ENCODE measurements around the gene TMEM258.

TMEM258 gene

GRCh38 chr11:61811831-61812230 is 19.4 kb upstream of the TMEM258 start:
- H3K36me3 ChIP-seq (ENCODE audit: control insufficient read depth in 2 of 2, insufficient read depth in 2 of 2, low read length in 2 of 2): no peaks in the 10 kb centered on the region
- H3K27me3 ChIP-seq (ENCODE audit: control insufficient read depth in 2 of 2, insufficient read depth in 2 of 2, low read length in 2 of 2): peaks cover 0 to 7% of the 10 kb centered on the region in 2 donors
- peaks cover 13 to 15% of the 10 kb centered on the region in 2 donors for H3K4me1 ChIP-seq (ENCODE audit: control insufficient read depth in 2 of 2, insufficient read depth in 2 of 2, low read length in 2 of 2)
- no peak overlapping the region for H3K27ac ChIP-seq (ENCODE audit: low read depth in 2 of 2, low read length in 2 of 2)
- H3K9ac ChIP-seq (ENCODE audit: low read depth in 1 of 2, low read length in 2 of 2): no peak overlapping the region
- no peak overlapping the region for H3K4me3 ChIP-seq (ENCODE audit: low read length in 2 of 2)
- H3K9me3 ChIP-seq (ENCODE audit: control insufficient read depth in 2 of 2, low read length in 2 of 2): no peaks in the 10 kb centered on the region

GRCh38 chr11:61810671-61811175 is 18.3 kb upstream of the TMEM258 start:
- no peak overlapping the region for H3K4me3 ChIP-seq (ENCODE audit: low read length in 2 of 2)
- H3K9me3 ChIP-seq (ENCODE audit: control insufficient read depth in 2 of 2, low read length in 2 of 2): no peaks in the 10 kb centered on the region
- H3K4me1 ChIP-seq (ENCODE audit: control insufficient read depth in 2 of 2, insufficient read depth in 2 of 2, low read length in 2 of 2): peaks cover 6 to 13% of the 10 kb centered on the region in 2 donors
- H3K27me3 ChIP-seq (ENCODE audit: control insufficient read depth in 2 of 2, insufficient read depth in 2 of 2, low read length in 2 of 2): no peaks in the 10 kb centered on the region
- peaks cover 0 to 3% of the 10 kb centered on the region in 2 donors for H3K36me3 ChIP-seq (ENCODE audit: control insufficient read depth in 2 of 2, insufficient read depth in 2 of 2, low read length in 2 of 2)
- no peak overlapping the region for H3K27ac ChIP-seq (ENCODE audit: low read depth in 2 of 2, low read length in 2 of 2)
- no peak overlapping the region for H3K9ac ChIP-seq (ENCODE audit: low read depth in 1 of 2, low read length in 2 of 2)

- Histone ChIP-seq H3K4me1 (ENCODE audit: control insufficient read depth in 2 of 2, insufficient read depth in 2 of 2, low read length in 2 of 2) (no peaks in the 10 kb centered on the region), H3K4me3 (ENCODE audit: low read length in 2 of 2) (no peak overlapping the region), H3K9ac (ENCODE audit: low read depth in 1 of 2, low read length in 2 of 2) (no peak overlapping the region), H3K36me3 (ENCODE audit: control insufficient read depth in 2 of 2, insufficient read depth in 2 of 2, low read length in 2 of 2) (peaks cover 0 to 11% of the 10 kb centered on the region in 2 donors), H3K27me3 (ENCODE audit: control insufficient read depth in 2 of 2, insufficient read depth in 2 of 2, low read length in 2 of 2) (no peaks in the 10 kb centered on the region), H3K9me3 (ENCODE audit: control insufficient read depth in 2 of 2, low read length in 2 of 2) (no peaks in the 10 kb centered on the region), H3K27ac (ENCODE audit: low read depth in 2 of 2, low read length in 2 of 2) (no peak overlapping the region)
Measured at GRCh38 chr11:61806785-61807184, 14.4 kb upstream of the TMEM258 start.

- Histone ChIP-seq H3K4me1 (ENCODE audit: control insufficient read depth in 2 of 2, insufficient read depth in 2 of 2, low read length in 2 of 2) (no peaks in the 10 kb centered on the region), H3K27me3 (ENCODE audit: control insufficient read depth in 2 of 2, insufficient read depth in 2 of 2, low read length in 2 of 2) (no peaks in the 10 kb centered on the region), H3K27ac (ENCODE audit: low read depth in 2 of 2, low read length in 2 of 2) (no peak overlapping the region), H3K9ac (ENCODE audit: low read depth in 1 of 2, low read length in 2 of 2) (no peak overlapping the region), H3K36me3 (ENCODE audit: control insufficient read depth in 2 of 2, insufficient read depth in 2 of 2, low read length in 2 of 2) (peaks cover 0 to 11% of the 10 kb centered on the region in 2 donors), H3K4me3 (ENCODE audit: low read length in 2 of 2) (no peak overlapping the region), H3K9me3 (ENCODE audit: control insufficient read depth in 2 of 2, low read length in 2 of 2) (no peaks in the 10 kb centered on the region)
Measured at GRCh38 chr11:61805146-61805545, 12.7 kb upstream of the TMEM258 start.

- H3K9me3 ChIP-seq (ENCODE audit: control insufficient read depth in 2 of 2, low read length in 2 of 2): no peaks in the 10 kb centered on the region
- H3K36me3 ChIP-seq (ENCODE audit: control insufficient read depth in 2 of 2, insufficient read depth in 2 of 2, low read length in 2 of 2): peaks cover 0 to 11% of the 10 kb centered on the region in 2 donors
- H3K9ac ChIP-seq (ENCODE audit: low read depth in 1 of 2, low read length in 2 of 2): no peak overlapping the region
- H3K27ac ChIP-seq (ENCODE audit: low read depth in 2 of 2, low read length in 2 of 2): no peak overlapping the region
- H3K4me3 ChIP-seq (ENCODE audit: low read length in 2 of 2): no peak overlapping the region
- no peaks in the 10 kb centered on the region for H3K4me1 ChIP-seq (ENCODE audit: control insufficient read depth in 2 of 2, insufficient read depth in 2 of 2, low read length in 2 of 2)
- H3K27me3 ChIP-seq (ENCODE audit: control insufficient read depth in 2 of 2, insufficient read depth in 2 of 2, low read length in 2 of 2): no peaks in the 10 kb centered on the region
Measured at GRCh38 chr11:61803889-61804647, 11.7 kb upstream of the TMEM258 start.

- no peaks in the 10 kb centered on the region for H3K9me3 ChIP-seq (ENCODE audit: control insufficient read depth in 2 of 2, low read length in 2 of 2)
- H3K27ac ChIP-seq (ENCODE audit: low read depth in 2 of 2, low read length in 2 of 2): no peak overlapping the region
- peaks cover 0 to 11% of the 10 kb centered on the region in 2 donors for H3K36me3 ChIP-seq (ENCODE audit: control insufficient read depth in 2 of 2, insufficient read depth in 2 of 2, low read length in 2 of 2)
- no peaks in the 10 kb centered on the region for H3K27me3 ChIP-seq (ENCODE audit: control insufficient read depth in 2 of 2, insufficient read depth in 2 of 2, low read length in 2 of 2)
- H3K9ac ChIP-seq (ENCODE audit: low read depth in 1 of 2, low read length in 2 of 2): no peak overlapping the region
- no peak overlapping the region for H3K4me3 ChIP-seq (ENCODE audit: low read length in 2 of 2)
- H3K4me1 ChIP-seq (ENCODE audit: control insufficient read depth in 2 of 2, insufficient read depth in 2 of 2, low read length in 2 of 2): no peaks in the 10 kb centered on the region
Measured at GRCh38 chr11:61802605-61803004, 10.2 kb upstream of the TMEM258 start.

GRCh38 chr11:61800331-61801281 is 8.2 kb upstream of the TMEM258 start:
- Histone ChIP-seq H3K9me3 (ENCODE audit: control insufficient read depth in 2 of 2, low read length in 2 of 2) (no peaks in the 10 kb centered on the region), H3K9ac (ENCODE audit: low read depth in 1 of 2, low read length in 2 of 2) (no peak overlapping the region), H3K4me1 (ENCODE audit: control insufficient read depth in 2 of 2, insufficient read depth in 2 of 2, low read length in 2 of 2) (no peaks in the 10 kb centered on the region), H3K27ac (ENCODE audit: low read depth in 2 of 2, low read length in 2 of 2) (no peak overlapping the region), H3K36me3 (ENCODE audit: control insufficient read depth in 2 of 2, insufficient read depth in 2 of 2, low read length in 2 of 2) (peaks cover 0 to 11% of the 10 kb centered on the region in 2 donors), H3K4me3 (ENCODE audit: low read length in 2 of 2) (no peak overlapping the region), H3K27me3 (ENCODE audit: control insufficient read depth in 2 of 2, insufficient read depth in 2 of 2, low read length in 2 of 2) (no peaks in the 10 kb centered on the region)

GRCh38 chr11:61799665-61800284 is 7.4 kb upstream of the TMEM258 start:
- no peak overlapping the region for H3K4me3 ChIP-seq (ENCODE audit: low read length in 2 of 2)
- no peak overlapping the region for H3K9ac ChIP-seq (ENCODE audit: low read depth in 1 of 2, low read length in 2 of 2)
- H3K27me3 ChIP-seq (ENCODE audit: control insufficient read depth in 2 of 2, insufficient read depth in 2 of 2, low read length in 2 of 2): no peaks in the 10 kb centered on the region
- H3K36me3 ChIP-seq (ENCODE audit: control insufficient read depth in 2 of 2, insufficient read depth in 2 of 2, low read length in 2 of 2): peaks cover 0 to 14% of the 10 kb centered on the region in 2 donors
- H3K9me3 ChIP-seq (ENCODE audit: control insufficient read depth in 2 of 2, low read length in 2 of 2): no peaks in the 10 kb centered on the region
- H3K27ac ChIP-seq (ENCODE audit: low read depth in 2 of 2, low read length in 2 of 2): no peak overlapping the region
- no peaks in the 10 kb centered on the region for H3K4me1 ChIP-seq (ENCODE audit: control insufficient read depth in 2 of 2, insufficient read depth in 2 of 2, low read length in 2 of 2)

- Histone ChIP-seq H3K9me3 (ENCODE audit: control insufficient read depth in 2 of 2, low read length in 2 of 2) (no peaks in the 10 kb centered on the region), H3K27ac (ENCODE audit: low read depth in 2 of 2, low read length in 2 of 2) (no peak overlapping the region), H3K4me1 (ENCODE audit: control insufficient read depth in 2 of 2, insufficient read depth in 2 of 2, low read length in 2 of 2) (peaks cover 4 to 9% of the 10 kb centered on the region in 2 donors), H3K9ac (ENCODE audit: low read depth in 1 of 2, low read length in 2 of 2) (no peak overlapping the region), H3K4me3 (ENCODE audit: low read length in 2 of 2) (no peak overlapping the region), H3K27me3 (ENCODE audit: control insufficient read depth in 2 of 2, insufficient read depth in 2 of 2, low read length in 2 of 2) (no peaks in the 10 kb centered on the region), H3K36me3 (ENCODE audit: control insufficient read depth in 2 of 2, insufficient read depth in 2 of 2, low read length in 2 of 2) (peaks cover 0 to 7% of the 10 kb centered on the region in 2 donors)
Measured at GRCh38 chr11:61797263-61797944, 5.0 kb upstream of the TMEM258 start.
